Astrocyte (in vitro differentiated cells and primary cell): Measurements from ENCODE around the gene RHOG. TPM values are rescaled to one million over a fixed set of nuclear protein-coding genes. Genes with fewer than 3 reads are reported as not detected.
"Not testable (repeated sequence)": the region's sequence is repeated elsewhere in the genome, so short reads cannot be mapped to it uniquely, and the experiment has no call there.

Experiments used
- DNase-seq: peaks from one replicate; pipeline ENCODE4 v3.0.0-alpha.2; 2010; ENCODE audit warnings: low read depth
- FAIRE-seq: peaks from 2 replicates; lab custom pipeline; 2011; peaks lifted over from hg19 to GRCh38; lab: Jason Lieb, UNC
- H2AFZ ChIP-seq: 2 replicates; pipeline ENCODE4 v1.6.0; 2012; ENCODE audit warnings: low read depth, low read length, inconsistent platforms
- H3K27ac ChIP-seq: 2 replicates; pipeline ENCODE4 v1.5.1; 2011; ENCODE audit warnings: low read depth, low read length, inconsistent platforms
- H3K27me3 ChIP-seq: 2 replicates; pipeline ENCODE4 v1.6.0; 2011; ENCODE audit warnings: low read length, inconsistent platforms; ENCODE audit not compliant: insufficient read depth
- H3K36me3 ChIP-seq: 2 replicates; pipeline ENCODE4 v1.5.1; 2011; ENCODE audit warnings: low read length, inconsistent platforms; ENCODE audit not compliant: insufficient read depth
- H3K4me1 ChIP-seq: 2 replicates; pipeline ENCODE4 v1.5.1; 2011; ENCODE audit warnings: low read length, inconsistent platforms; ENCODE audit not compliant: insufficient read depth
- H3K4me2 ChIP-seq: 2 replicates; pipeline ENCODE4 v1.6.0; 2012; ENCODE audit warnings: low read length, inconsistent platforms
- H3K4me3 ChIP-seq: 2 replicates; pipeline ENCODE4 v1.5.1; 2011; ENCODE audit warnings: low read depth, mild to moderate bottlenecking, low read length, inconsistent platforms; ENCODE audit not compliant: insufficient read depth
- H3K79me2 ChIP-seq: 2 replicates; pipeline ENCODE4 v1.6.0; 2012; ENCODE audit warnings: mild to moderate bottlenecking, low read length, inconsistent platforms; ENCODE audit not compliant: insufficient read depth
- H3K9ac ChIP-seq: 2 replicates; pipeline ENCODE4 v1.6.0; 2012; ENCODE audit warnings: mild to moderate bottlenecking, low read length, inconsistent platforms
- H3K9me3 ChIP-seq: 2 replicates; pipeline ENCODE4 v1.5.1; 2012; ENCODE audit warnings: low read depth, mild to moderate bottlenecking, low read length, inconsistent platforms; ENCODE audit not compliant: insufficient read depth
- H4K20me1 ChIP-seq: 2 replicates; pipeline ENCODE4 v1.6.0; 2012; ENCODE audit warnings: low read length, inconsistent platforms; ENCODE audit not compliant: insufficient read depth
- H3K27ac Mint-ChIP-seq: one replicate; pipeline ENCODE4 v1.8.0; 2021; ENCODE audit warnings: mild to moderate bottlenecking, mixed read lengths; ENCODE audit not compliant: unreplicated experiment
- H3K27me3 Mint-ChIP-seq: one replicate; pipeline ENCODE4 v1.8.0; 2021; ENCODE audit warnings: low read depth, mixed read lengths; ENCODE audit not compliant: unreplicated experiment
- H3K36me3 Mint-ChIP-seq: one replicate; pipeline ENCODE4 v1.8.0; 2021; ENCODE audit warnings: low read depth, mixed read lengths; ENCODE audit not compliant: unreplicated experiment
- H3K4me1 Mint-ChIP-seq: one replicate; pipeline ENCODE4 v1.8.0; 2021; ENCODE audit warnings: low read depth, mixed read lengths; ENCODE audit not compliant: unreplicated experiment
- H3K4me3 Mint-ChIP-seq: one replicate; pipeline ENCODE4 v1.8.0; 2021; ENCODE audit warnings: mild to moderate bottlenecking, moderate library complexity, mixed read lengths; ENCODE audit not compliant: unreplicated experiment
- H3K9me3 Mint-ChIP-seq: one replicate; pipeline ENCODE4 v1.8.0; 2021; ENCODE audit warnings: mild to moderate bottlenecking, mixed read lengths; ENCODE audit not compliant: unreplicated experiment
- CTCF ChIP-seq: IDR thresholded peaks from 2 replicates; pipeline ENCODE4 v1.5.1; 2011; ENCODE audit warnings: low read depth, mild to moderate bottlenecking, inconsistent platforms, low read length, moderate library complexity; ENCODE audit not compliant: insufficient read depth
- EZH2 ChIP-seq: IDR thresholded peaks from 2 replicates; pipeline ENCODE4 v1.6.1; 2012; ENCODE audit warnings: mild to moderate bottlenecking, low read length, inconsistent platforms; ENCODE audit not compliant: insufficient read depth
- total RNA-seq: library from RNA; stranded (reverse); gene quantifications from 2 replicates; pipeline ENCODE4 v1.2.1, GENCODE V29; 2021

RHOG gene
- total RNA-seq, 1 donor from 2014 or later, result 54.5 TPM

- no peaks in the 10 kb centered on the region for H3K9me3 Mint-ChIP-seq
- no peak overlapping the region for H3K27ac Mint-ChIP-seq
- Histone ChIP-seq H4K20me1 (peaks cover 7% of the 10 kb centered on the region), H3K9ac (no peak overlapping the region), H3K4me2 (no peak overlapping the region), H3K4me3 (no peak overlapping the region), H2AFZ (no peak overlapping the region), H3K36me3 (no peaks in the 10 kb centered on the region), H3K4me1 (no peaks in the 10 kb centered on the region), H3K9me3 (no peaks in the 10 kb centered on the region), H3K27ac (no peak overlapping the region), H3K27me3 (no peaks in the 10 kb centered on the region), H3K79me2 (no peaks in the 10 kb centered on the region)
- DNase-seq (no peak), FAIRE-seq (no peak)
- no peaks in the 10 kb centered on the region for H3K27me3 Mint-ChIP-seq
- H3K4me3 Mint-ChIP-seq, result no peak overlapping the region
- H3K36me3 Mint-ChIP-seq, result peaks cover 8% of the 10 kb centered on the region
- no peaks in the 10 kb centered on the region for H3K4me1 Mint-ChIP-seq
- TF ChIP-seq EZH2, result no peak
- TF ChIP-seq CTCF, result no peak
These were observed 24.9 kb downstream of the RHOG start for GRCh38 chr11:3815845-3816244.

GRCh38 chr11:3814832-3815231 is 25.9 kb downstream of the RHOG start:
- H3K27ac ChIP-seq, H2AFZ ChIP-seq, H3K4me3 ChIP-seq, H3K9ac ChIP-seq, H3K36me3 ChIP-seq, H3K9me3 Mint-ChIP-seq, H3K4me3 Mint-ChIP-seq, H3K4me1 Mint-ChIP-seq, H3K27me3 ChIP-seq, H3K4me2 ChIP-seq, H3K4me1 ChIP-seq, H3K27ac Mint-ChIP-seq, FAIRE-seq, H3K79me2 ChIP-seq, H4K20me1 ChIP-seq, H3K36me3 Mint-ChIP-seq, H3K9me3 ChIP-seq, DNase-seq, H3K27me3 Mint-ChIP-seq: not testable (repeated sequence)

- H3K4me1 ChIP-seq, result no peaks in the 10 kb centered on the region
- DNase-seq, result no peak
- Mint-ChIP-seq H3K4me1 (no peaks in the 10 kb centered on the region), H3K9me3 (no peaks in the 10 kb centered on the region), H3K27ac (no peak overlapping the region), H3K4me3 (no peak overlapping the region), H3K27me3 (no peaks in the 10 kb centered on the region), H3K36me3 (peaks cover 6% of the 10 kb centered on the region)
- no peak overlapping the region for H3K27ac ChIP-seq
- TF ChIP-seq EZH2, result no peak
- no peak for TF ChIP-seq CTCF
- H4K20me1 ChIP-seq, result no peaks in the 10 kb centered on the region
- no peaks in the 10 kb centered on the region for H3K79me2 ChIP-seq
- no peak for FAIRE-seq
- no peak overlapping the region for H2AFZ ChIP-seq
- H3K36me3 ChIP-seq, result no peaks in the 10 kb centered on the region
- H3K9ac ChIP-seq, result no peak overlapping the region
- H3K4me2 ChIP-seq, result no peak overlapping the region
- H3K4me3 ChIP-seq, result no peak overlapping the region
- no peaks in the 10 kb centered on the region for H3K27me3 ChIP-seq
- H3K9me3 ChIP-seq, result no peaks in the 10 kb centered on the region
These were observed 29.8 kb downstream of the RHOG start for GRCh38 chr11:3810951-3811350.
